Psoas muscle (tissue), 8 donors: ENCODE data around the gene MPDZ. TPM values are rescaled to one million over a fixed set of nuclear protein-coding genes. Genes with fewer than 3 reads are reported as not detected.

Source experiments
- ATAC-seq, 4 donors: fragments of 200-7000 bp; cut with Tn5 transposase; one replicate each; pipeline ENCODE4 v1.9.1; 2020; ENCODE audit warnings: moderate library complexity in 3 of 4, mild to moderate bottlenecking in 2 of 4
- DNase-seq, 2 donors: peaks; one replicate each; pipeline ENCODE4 v3.0.0-alpha.2; 2020
- H3K27ac ChIP-seq: fragments of 200-600 bp; one replicate; pipeline ENCODE4 v1.8.0; 2022
- H3K27me3 ChIP-seq, 3 donors: fragments of 200-600 bp in 1 of 3; one replicate each; pipeline versions ENCODE4 v1.6.1 to v1.8.0; 2013 to 2022; ENCODE audit warnings: low read length in 2 of 3, mild to moderate bottlenecking in 2 of 3, moderate library complexity in 1 of 3; ENCODE audit not compliant: insufficient read depth in 3 of 3
- H3K36me3 ChIP-seq, 2 donors: fragments of 200-600 bp in 1 of 2; one replicate each; pipeline versions ENCODE4 v1.6.1 to v1.8.0; 2013 to 2022; ENCODE audit warnings: low read depth in 1 of 2, mild to moderate bottlenecking in 1 of 2, moderate library complexity in 1 of 2; ENCODE audit not compliant: insufficient read depth in 1 of 2
- H3K4me1 ChIP-seq: fragments of 200-600 bp; one replicate; pipeline ENCODE4 v1.8.0; 2022
- H3K4me3 ChIP-seq: fragments of 200-600 bp; one replicate; pipeline ENCODE4 v1.8.0; 2022; ENCODE audit warnings: mild to moderate bottlenecking
- H3K9me3 ChIP-seq: fragments of 200-600 bp; one replicate; pipeline ENCODE4 v1.8.0; 2022
- WGBS, 3 donors: extraction: QIAGEN DNeasy Blood & Tissue Kit; methylation state at CpG; one replicate each; pipeline versions ENCODE4 v1.1.6 to v1.1.7; 2013; 5-methylcytosine and 5-hydroxymethylcytosine counted together
- intact Hi-C, 2 donors: fragments of 100-400 bp; cut with DNase I; formaldehyde crosslinking; loops; one replicate each; pipeline versions ENCODE4 v1.11.0 to v1.14.2; 2022
- polyA plus RNA-seq, 3 donors: library from polyadenylated mRNA; stranded (reverse); fragments of 200-250 nt; gene quantifications; one replicate each; pipeline ENCODE4 v1.2.3, GENCODE V29; 2013
- total RNA-seq, 4 donors: library from RNA; stranded (reverse); fragmentation: NEBNext Ultra II Directional in 2 of 4; extraction: Animal tissue kit (Norgen Biotek cat#: 25700) in 2 of 4; gene quantifications; one replicate each; pipeline versions ENCODE4 v1.2.1 to v1.2.4, GENCODE V29; 2021 to 2023
- TF ChIP-seq, protein P1 (sequence below): fragments of 200-600 bp; IDR thresholded peaks from one replicate; pipeline ENCODE4 v1.8.0; 2022; ENCODE audit warnings: antibody characterized with exemption
- donor health status: healthy with polysubstance abuse.
- donor health status: DM: no; HTN: no; CAD: no; lungs with moderate emphysema.
- donor health status: Bipolar disorder and iron deficiency.
- donor health status: healthy.
- donor health status: DM: yes; HTN: yes; CAD: no.
- donor health status: DM: no; HTN: no; CAD: no.
- donor health status: DM: no; HTN: no; CAD: no.
- donor health status: DM: yes; HTN: yes; CAD: no.

MPDZ gene
- total and polyA plus RNA-seq, 7 donors = 9.3 to 42.8 (median 23.1) TPM

DNA sequence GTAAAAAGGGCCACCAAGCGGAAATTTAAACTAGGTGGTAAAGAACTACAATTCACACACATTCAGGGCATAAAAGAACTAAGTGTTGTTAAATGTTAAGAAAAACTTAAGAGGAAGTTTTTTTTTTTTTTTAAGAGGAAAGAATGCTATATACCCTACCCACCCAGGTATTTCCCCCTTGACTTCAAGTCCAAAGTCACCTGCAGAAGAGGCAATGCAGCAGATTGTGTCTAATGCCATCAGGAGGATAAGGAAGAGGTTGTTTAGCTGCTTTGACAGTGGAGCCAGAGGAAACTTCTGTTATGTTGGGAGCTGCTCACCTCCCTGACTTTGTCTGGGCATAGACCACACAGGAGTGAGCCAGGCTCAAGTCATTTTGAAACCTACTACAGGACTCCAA, 69.2 kb downstream of the MPDZ start:
- Histone ChIP-seq H3K27ac (no peak overlapping the region), H3K4me3 (no peak overlapping the region), H3K36me3 (peaks cover 0 to 23% of the 10 kb centered on the region in 2 donors), H3K27me3 (no peaks in the 10 kb centered on the region), H3K9me3 (no peaks in the 10 kb centered on the region), H3K4me1 (no peaks in the 10 kb centered on the region)
- no peak for DNase-seq
- intact Hi-C loops = no loop called here
- TF ChIP-seq, protein P1, sequence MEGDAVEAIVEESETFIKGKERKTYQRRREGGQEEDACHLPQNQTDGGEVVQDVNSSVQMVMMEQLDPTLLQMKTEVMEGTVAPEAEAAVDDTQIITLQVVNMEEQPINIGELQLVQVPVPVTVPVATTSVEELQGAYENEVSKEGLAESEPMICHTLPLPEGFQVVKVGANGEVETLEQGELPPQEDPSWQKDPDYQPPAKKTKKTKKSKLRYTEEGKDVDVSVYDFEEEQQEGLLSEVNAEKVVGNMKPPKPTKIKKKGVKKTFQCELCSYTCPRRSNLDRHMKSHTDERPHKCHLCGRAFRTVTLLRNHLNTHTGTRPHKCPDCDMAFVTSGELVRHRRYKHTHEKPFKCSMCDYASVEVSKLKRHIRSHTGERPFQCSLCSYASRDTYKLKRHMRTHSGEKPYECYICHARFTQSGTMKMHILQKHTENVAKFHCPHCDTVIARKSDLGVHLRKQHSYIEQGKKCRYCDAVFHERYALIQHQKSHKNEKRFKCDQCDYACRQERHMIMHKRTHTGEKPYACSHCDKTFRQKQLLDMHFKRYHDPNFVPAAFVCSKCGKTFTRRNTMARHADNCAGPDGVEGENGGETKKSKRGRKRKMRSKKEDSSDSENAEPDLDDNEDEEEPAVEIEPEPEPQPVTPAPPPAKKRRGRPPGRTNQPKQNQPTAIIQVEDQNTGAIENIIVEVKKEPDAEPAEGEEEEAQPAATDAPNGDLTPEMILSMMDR = no peak
- WGBS, 3 donors = 96 to 100% (median 97%) methylated on average over 1 of the region's 1 CpG
- no peak for ATAC-seq

DNA sequence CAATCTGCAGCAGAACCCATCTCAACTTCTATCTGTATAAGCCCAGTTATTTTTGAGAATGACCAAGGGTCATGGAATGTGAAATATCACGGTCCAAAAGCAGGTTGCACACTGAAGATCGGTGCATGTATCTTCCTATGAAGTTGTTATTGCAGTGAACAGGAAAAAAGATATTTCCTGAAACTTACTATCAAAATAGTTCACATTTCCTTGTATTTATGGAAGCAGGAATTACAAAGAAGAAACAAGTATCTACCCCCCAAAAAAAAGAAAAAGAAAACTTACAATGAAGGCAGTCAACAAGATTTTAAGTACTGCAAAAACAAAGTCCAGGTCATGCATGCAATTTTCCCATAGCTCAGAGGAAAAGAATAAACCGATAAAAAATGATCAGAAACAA, 70.0 kb downstream of the MPDZ start:
- no peak overlapping the region for H3K4me3 ChIP-seq
- ATAC-seq (peak in 1 of 4 donors; percentile 45), DNase-seq (no peak)
- no peaks in the 10 kb centered on the region for H3K9me3 ChIP-seq
- no peaks in the 10 kb centered on the region for H3K27me3 ChIP-seq
- 41 to 44% (median 42%) methylated on average over 3 of the region's 3 CpGs for WGBS, 3 donors
- intact Hi-C loops = no loop called here
- no peaks in the 10 kb centered on the region for H3K4me1 ChIP-seq
- peaks cover 0 to 25% of the 10 kb centered on the region in 2 donors for H3K36me3 ChIP-seq
- H3K27ac ChIP-seq = no peak overlapping the region
- TF ChIP-seq, protein P1 = no peak

DNA sequence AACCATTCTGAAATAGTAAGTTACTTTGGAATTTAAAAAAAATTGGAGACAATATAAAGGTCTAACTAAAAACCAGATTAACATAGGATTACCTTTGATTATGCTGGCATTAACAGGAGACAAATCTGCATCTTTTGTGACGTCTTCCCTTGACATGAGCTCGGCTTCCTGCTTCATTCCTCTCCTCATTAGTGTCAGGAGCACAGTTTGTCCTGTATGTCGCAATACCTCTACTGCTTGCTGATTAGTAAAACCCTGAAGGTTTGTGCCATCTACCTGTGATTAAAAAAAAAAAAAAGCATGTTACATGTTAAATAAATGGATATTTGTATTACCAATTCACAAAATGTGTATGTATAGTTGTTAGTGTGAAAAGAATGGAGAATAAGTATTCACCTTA, 73.7 kb downstream of the MPDZ start:
- intact Hi-C loops = no loop called here
- Histone ChIP-seq H3K4me1 (no peaks in the 10 kb centered on the region), H3K36me3 (peaks cover 0 to 44% of the 10 kb centered on the region in 2 donors), H3K4me3 (no peak overlapping the region), H3K9me3 (no peaks in the 10 kb centered on the region), H3K27me3 (no peaks in the 10 kb centered on the region), H3K27ac (no peak overlapping the region)
- TF ChIP-seq, protein P1 = no peak
- no peak for ATAC-seq
- DNase-seq = no peak
- 88 to 92% (median 90%) methylated on average over 3 of the region's 3 CpGs for WGBS, 3 donors

DNA sequence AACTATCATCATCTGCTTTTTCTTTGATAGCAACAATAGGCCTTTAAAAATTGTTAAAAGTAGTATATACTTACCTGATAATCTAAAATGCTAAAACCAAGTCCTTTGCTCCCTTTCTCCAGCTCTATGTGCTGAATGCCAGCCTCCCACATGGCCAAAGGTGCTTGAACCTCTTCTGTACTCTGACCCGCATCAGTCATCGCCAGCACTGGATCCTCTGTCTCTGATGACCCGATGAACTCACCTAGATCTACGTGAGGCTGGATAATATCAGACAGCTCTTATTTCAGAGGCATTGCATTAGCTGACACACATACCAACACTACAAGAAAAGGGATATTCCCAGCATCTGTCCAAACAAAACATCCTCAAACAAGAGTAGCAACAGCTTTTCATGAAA, 89.5 kb downstream of the MPDZ start:
- Histone ChIP-seq H3K4me1 (no peaks in the 10 kb centered on the region), H3K36me3 (peaks cover 0 to 96% of the 10 kb centered on the region in 2 donors), H3K9me3 (no peaks in the 10 kb centered on the region), H3K27ac (no peak overlapping the region), H3K4me3 (no peak overlapping the region), H3K27me3 (no peaks in the 10 kb centered on the region)
- TF ChIP-seq, protein P1 = no peak
- 68 to 80% (median 68%) methylated on average over 4 of the region's 4 CpGs for WGBS, 3 donors
- DNase-seq = no peak
- ATAC-seq = no peak
- intact Hi-C loops = loop anchor here in 1 of 2 donors (10.0 kb wide), 1 partner anchor 485 kb away; no protein-coding TSS in a partner anchor

DNA sequence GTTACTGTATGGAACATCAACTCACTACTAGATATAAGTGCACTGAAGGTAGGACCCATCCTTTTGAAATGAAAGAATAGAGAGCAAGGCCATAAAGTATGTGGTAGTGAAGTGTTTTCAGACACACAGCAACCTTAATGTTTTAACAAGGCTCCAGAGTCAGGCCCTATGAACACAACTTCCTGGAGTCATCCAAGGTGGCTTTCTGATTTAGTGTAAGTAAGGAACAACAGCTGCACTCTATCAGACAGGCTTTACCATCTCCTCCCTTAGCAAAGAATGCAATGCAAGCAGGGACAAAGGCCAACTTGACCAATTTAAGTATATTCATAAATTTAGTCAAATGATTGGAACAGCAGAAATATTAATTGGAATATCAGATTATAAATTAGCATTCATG, 90.1 kb downstream of the MPDZ start:
- no peaks in the 10 kb centered on the region for H3K9me3 ChIP-seq
- TF ChIP-seq, protein P1 = no peak

More for the DNA sequence above, 90.1 kb downstream of the MPDZ start:
- ATAC-seq (no peak), DNase-seq (no peak)
- Histone ChIP-seq H3K4me1 (no peaks in the 10 kb centered on the region), H3K4me3 (no peak overlapping the region), H3K27me3 (no peaks in the 10 kb centered on the region), H3K36me3 (peaks cover 0 to 95% of the 10 kb centered on the region in 2 donors), H3K27ac (no peak overlapping the region)
- intact Hi-C loops = loop anchor here in 1 of 2 donors (10.0 kb wide), 1 partner anchor 55 kb away; no protein-coding TSS in a partner anchor
